Liver (tissue), 9 donors: ENCODE data around the gene PSG5. TPM values are rescaled to one million over a fixed set of nuclear protein-coding genes. Genes with fewer than 3 reads are reported as not detected.
"Not testable (repeated sequence)": the region's sequence is repeated elsewhere in the genome, so short reads cannot be mapped to it uniquely, and the experiment has no call there.

Experiments used
- DNase-seq: peaks from one replicate; pipeline ENCODE4 v3.0.0-alpha.2; 2017; ENCODE audit warnings: low spot score
- H3K27ac ChIP-seq, 2 donors: one replicate each; pipeline ENCODE4 v1.7.0; 2013; ENCODE audit warnings: inconsistent platforms in 2 of 2, low read length in 2 of 2, control low read depth in 1 of 2, low read depth in 1 of 2, mild to moderate bottlenecking in 1 of 2
- H3K27me3 ChIP-seq, 4 donors: one replicate each; pipeline versions ENCODE4 v1.6.1 to v1.7.0; 2013; ENCODE audit warnings: low read length in 3 of 4, inconsistent platforms in 1 of 4, mild to moderate bottlenecking in 1 of 4, moderate library complexity in 1 of 4; ENCODE audit not compliant: control insufficient read depth in 4 of 4, insufficient read depth in 4 of 4
- H3K36me3 ChIP-seq, 4 donors: one replicate each; pipeline versions ENCODE4 v1.6.1 to v1.7.0; 2013; ENCODE audit warnings: low read length in 3 of 4, mild to moderate bottlenecking in 3 of 4, low read depth in 1 of 4, moderate library complexity in 1 of 4; ENCODE audit not compliant: control insufficient read depth in 4 of 4, insufficient read depth in 3 of 4
- H3K4me1 ChIP-seq, 4 donors: one replicate each; pipeline versions ENCODE4 v1.6.1 to v1.7.0; 2013; ENCODE audit warnings: low read length in 3 of 4, mild to moderate bottlenecking in 3 of 4, moderate library complexity in 1 of 4; ENCODE audit not compliant: control insufficient read depth in 4 of 4, insufficient read depth in 4 of 4
- H3K4me3 ChIP-seq, 3 donors: one replicate each; pipeline versions ENCODE4 v1.6.1 to v1.7.0; 2013; ENCODE audit warnings: low read length in 3 of 3, control low read depth in 1 of 3, low read depth in 1 of 3, mild to moderate bottlenecking in 1 of 3
- H3K9ac ChIP-seq, 2 donors: one replicate each; pipeline ENCODE4 v1.7.0; 2013; ENCODE audit warnings: low read length in 2 of 2, mild to moderate bottlenecking in 2 of 2, moderate library complexity in 2 of 2, control low read depth in 1 of 2, low read depth in 1 of 2
- H3K9me3 ChIP-seq, 4 donors: one replicate each; pipeline versions ENCODE4 v1.6.1 to v1.7.0; 2013; ENCODE audit warnings: low read length in 3 of 4; ENCODE audit not compliant: control insufficient read depth in 4 of 4
- JUND ChIP-seq, 2 donors: IDR thresholded peaks; 2 replicates each; pipeline ENCODE4 v1.6.1; 2016; ENCODE audit warnings: antibody characterized with exemption in 2 of 2
- NR2F2 ChIP-seq: IDR thresholded peaks from 2 replicates; pipeline ENCODE4 v1.6.1; 2016; ENCODE audit warnings: antibody characterized with exemption
- RAD21 ChIP-seq, 2 donors: IDR thresholded peaks; 2 replicates each; pipeline ENCODE4 v1.6.1; 2016; ENCODE audit warnings: antibody characterized with exemption in 2 of 2, mild to moderate bottlenecking in 2 of 2
- WGBS: extraction: QIAGEN DNeasy Blood & Tissue Kit; methylation state at CpG from one replicate; pipeline ENCODE4 v1.1.7; 2013; 5-methylcytosine and 5-hydroxymethylcytosine counted together
- polyA plus RNA-seq, 2 donors: library from polyadenylated mRNA; stranded (reverse) in 1 of 2; unstranded in 1 of 2; fragments of 200-250 nt in 1 of 2; fragments of >200 nt in 1 of 2; fragmentation: Nextera tagmentation in 1 of 2; extraction: Ambion mirVana in 1 of 2; gene quantifications; one replicate each; pipeline versions ENCODE4 v1.2.1 to v1.2.3, GENCODE V29; 2013 to 2015
- total RNA-seq, 2 donors: library from RNA; depleted of rRNA; stranded (reverse); fragments of >200 nt; gene quantifications; one replicate each; pipeline ENCODE4 v1.2.3, GENCODE V29; 2014
- TF ChIP-seq, protein P1 (sequence below): fragments of 150-350 bp; IDR thresholded peaks from 2 replicates; pipeline ENCODE4 v1.5.1; 2017; ENCODE audit warnings: improper control_type of control experiment, low read depth, low read length; ENCODE audit not compliant: missing input control
- TF ChIP-seq, protein P2 (sequence below): IDR thresholded peaks from 2 replicates; pipeline ENCODE4 v1.6.1; 2016; ENCODE audit warnings: antibody characterized with exemption
- donor health status: healthy.
- donor health status: healthy.
- donor health status: healthy.
- donor health status: healthy.
- donor health status: healthy.

PSG5 gene
- total RNA-seq (not detected), polyA plus RNA-seq (not detected)

DNA sequence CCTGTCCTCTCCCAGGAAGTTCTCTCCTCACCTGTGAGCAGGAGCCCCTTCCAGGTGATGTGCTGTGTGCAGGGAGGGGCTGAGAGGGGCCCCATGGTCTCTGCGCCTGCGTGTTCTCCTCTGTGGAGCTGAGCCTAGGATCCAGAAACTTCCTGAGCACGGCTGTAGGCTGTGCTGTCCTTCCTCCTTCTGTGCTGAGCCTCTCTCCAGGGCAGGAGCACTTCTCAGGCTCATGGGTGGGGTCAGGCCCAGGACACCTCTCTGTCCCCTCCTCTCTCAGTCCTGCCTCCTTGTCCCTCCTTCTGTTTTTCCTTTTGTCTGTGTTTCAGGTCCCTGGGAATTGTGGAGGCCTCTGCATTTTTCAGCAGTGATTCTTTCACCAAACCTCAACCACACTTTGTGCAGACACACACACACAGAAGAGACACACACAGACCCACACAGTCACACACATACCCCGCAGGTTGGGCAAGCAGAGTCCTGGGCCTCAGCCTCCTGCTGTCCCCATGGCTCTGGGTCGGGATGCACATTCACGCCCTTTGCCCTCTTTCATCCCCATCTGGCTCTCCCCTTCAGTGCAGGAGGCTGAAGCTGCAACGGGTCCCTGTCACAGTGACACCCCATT, at the start of gene PSG5:
Gene PSG5 (minus strand): TSS at position 226 of the 625 bp plus-strand sequence. CDS start 131 bp downstream, at position 95.
- not testable (repeated sequence) for H3K27ac ChIP-seq, H3K9ac ChIP-seq, H3K36me3 ChIP-seq, H3K27me3 ChIP-seq, H3K4me3 ChIP-seq, DNase-seq, H3K4me1 ChIP-seq, H3K9me3 ChIP-seq
- 81% methylated on average over 7 of the region's 7 CpGs for WGBS

DNA sequence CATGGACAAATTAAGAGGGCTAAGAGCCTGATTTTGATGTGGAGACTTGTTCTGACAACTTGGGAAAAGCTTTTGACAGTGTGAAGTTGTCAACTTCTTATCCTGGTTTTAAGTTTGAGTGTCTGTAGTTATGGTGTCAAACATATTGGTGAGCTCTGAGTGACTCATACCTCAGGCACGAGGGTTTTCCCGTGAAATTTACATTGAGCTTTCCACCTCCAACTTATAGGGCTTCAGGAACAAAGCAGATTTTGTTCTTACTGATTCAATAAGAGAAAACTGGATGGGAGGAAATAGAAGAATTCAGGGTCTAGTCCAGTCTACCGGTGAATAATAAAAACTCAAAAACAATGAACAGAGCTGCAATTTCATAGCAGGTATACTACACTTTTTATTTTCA, 49.4 kb upstream of the PSG5 start:
- 73% methylated on average over 3 of the region's 3 CpGs for WGBS

DNA sequence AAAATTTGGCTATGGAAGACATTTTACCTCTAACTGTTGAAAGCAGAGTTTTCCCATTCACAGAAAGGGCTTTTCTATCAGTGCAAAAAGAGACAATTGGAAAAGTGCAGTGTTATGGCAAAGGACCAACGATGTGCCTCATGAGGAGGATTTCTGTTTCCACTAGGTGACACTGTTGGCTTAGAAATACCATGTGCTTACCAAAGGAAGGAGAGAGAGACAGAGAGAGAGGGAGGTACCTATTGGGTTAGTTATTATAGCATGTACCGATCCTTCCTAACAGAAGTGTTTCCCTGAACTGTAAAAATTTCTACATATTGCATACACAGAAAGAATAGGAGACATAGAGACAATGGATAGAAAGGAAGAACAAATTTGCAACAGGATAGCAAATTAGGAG, 43.0 kb upstream of the PSG5 start:
- Histone ChIP-seq H3K9me3 (peaks cover 8 to 24% (median 12%) of the 10 kb centered on the region in 4 donors), H3K9ac (no peak overlapping the region), H3K27me3 (no peaks in the 10 kb centered on the region), H3K4me1 (no peaks in the 10 kb centered on the region), H3K36me3 (no peaks in the 10 kb centered on the region), H3K4me3 (peak overlapping the region in 2 of 3 donors; percentile 22 to 23), H3K27ac (no peak overlapping the region)
- TF ChIP-seq JUND (IDR thresholded peaks at IDR 0.05) (no peak), NR2F2 (no peak), RAD21 (IDR thresholded peaks at IDR 0.05) (peak in 1 of 2 donors; percentile 46)
- TF ChIP-seq, protein P1, sequence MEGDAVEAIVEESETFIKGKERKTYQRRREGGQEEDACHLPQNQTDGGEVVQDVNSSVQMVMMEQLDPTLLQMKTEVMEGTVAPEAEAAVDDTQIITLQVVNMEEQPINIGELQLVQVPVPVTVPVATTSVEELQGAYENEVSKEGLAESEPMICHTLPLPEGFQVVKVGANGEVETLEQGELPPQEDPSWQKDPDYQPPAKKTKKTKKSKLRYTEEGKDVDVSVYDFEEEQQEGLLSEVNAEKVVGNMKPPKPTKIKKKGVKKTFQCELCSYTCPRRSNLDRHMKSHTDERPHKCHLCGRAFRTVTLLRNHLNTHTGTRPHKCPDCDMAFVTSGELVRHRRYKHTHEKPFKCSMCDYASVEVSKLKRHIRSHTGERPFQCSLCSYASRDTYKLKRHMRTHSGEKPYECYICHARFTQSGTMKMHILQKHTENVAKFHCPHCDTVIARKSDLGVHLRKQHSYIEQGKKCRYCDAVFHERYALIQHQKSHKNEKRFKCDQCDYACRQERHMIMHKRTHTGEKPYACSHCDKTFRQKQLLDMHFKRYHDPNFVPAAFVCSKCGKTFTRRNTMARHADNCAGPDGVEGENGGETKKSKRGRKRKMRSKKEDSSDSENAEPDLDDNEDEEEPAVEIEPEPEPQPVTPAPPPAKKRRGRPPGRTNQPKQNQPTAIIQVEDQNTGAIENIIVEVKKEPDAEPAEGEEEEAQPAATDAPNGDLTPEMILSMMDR = no peak
- TF ChIP-seq, protein P2, sequence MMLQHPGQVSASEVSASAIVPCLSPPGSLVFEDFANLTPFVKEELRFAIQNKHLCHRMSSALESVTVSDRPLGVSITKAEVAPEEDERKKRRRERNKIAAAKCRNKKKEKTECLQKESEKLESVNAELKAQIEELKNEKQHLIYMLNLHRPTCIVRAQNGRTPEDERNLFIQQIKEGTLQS = no peak
- 74% methylated on average over 2 of the region's 2 CpGs for WGBS
- no peak for DNase-seq

More for the DNA sequence above, 49.4 kb upstream of the PSG5 start:
- H3K27me3 ChIP-seq, H3K9me3 ChIP-seq, H3K9ac ChIP-seq, H3K36me3 ChIP-seq, H3K4me1 ChIP-seq, H3K27ac ChIP-seq, DNase-seq, H3K4me3 ChIP-seq: not testable (repeated sequence)

DNA sequence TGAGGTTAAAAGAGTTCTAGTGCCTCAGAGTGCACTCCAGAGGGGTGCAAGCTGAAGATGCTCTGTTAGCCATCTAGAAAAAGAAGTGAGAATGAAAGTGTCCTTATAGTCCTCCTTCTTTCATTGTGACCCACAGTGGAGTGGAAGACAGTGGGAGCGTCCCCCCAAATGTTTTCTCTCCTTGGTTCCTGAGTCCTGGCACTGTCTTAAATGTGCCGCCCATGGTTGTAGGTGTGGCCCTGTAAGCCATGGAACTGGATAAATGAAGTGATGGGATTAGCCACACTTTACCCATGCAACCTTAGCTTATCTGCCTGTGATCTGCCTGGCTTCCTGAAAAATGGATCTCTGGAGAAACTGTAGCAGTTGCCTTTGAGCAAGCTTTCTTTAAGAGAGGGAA, 42.4 kb upstream of the PSG5 start:
- H3K9me3 ChIP-seq = peaks cover 8 to 24% (median 12%) of the 10 kb centered on the region in 4 donors
- DNase-seq = peak; percentile 36
- 66% methylated on average over 2 of the region's 2 CpGs for WGBS

DNA sequence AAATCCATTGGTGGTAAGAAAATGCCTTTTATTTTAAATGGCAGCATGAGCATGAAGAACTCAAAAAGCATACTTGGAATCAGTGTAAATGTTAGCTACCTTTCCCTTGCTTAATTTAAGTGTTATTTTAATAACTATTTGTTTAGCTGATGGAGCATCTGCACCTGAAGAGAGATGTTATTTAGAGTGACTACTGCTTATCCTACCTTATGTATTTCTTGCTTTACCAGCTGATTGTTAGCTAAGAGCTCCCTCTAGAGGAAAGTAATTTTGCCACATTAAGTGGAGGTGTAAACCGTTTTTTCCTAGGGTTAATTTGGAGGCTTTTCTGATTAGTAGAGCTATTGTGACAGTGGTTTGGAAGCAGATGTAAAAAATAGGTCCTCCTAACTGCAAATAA, 40.6 kb upstream of the PSG5 start:
- H3K27ac ChIP-seq, H3K4me1 ChIP-seq, H3K36me3 ChIP-seq, H3K27me3 ChIP-seq, H3K9ac ChIP-seq, H3K4me3 ChIP-seq, DNase-seq: not testable (repeated sequence)
- 74% methylated on average over 1 of the region's 1 CpG for WGBS
- peaks cover 8 to 19% (median 12%) of the 10 kb centered on the region in 4 donors for H3K9me3 ChIP-seq

More for the DNA sequence above, 42.4 kb upstream of the PSG5 start:
- H3K27me3 ChIP-seq, H3K4me1 ChIP-seq, H3K36me3 ChIP-seq, H3K9ac ChIP-seq, H3K4me3 ChIP-seq, H3K27ac ChIP-seq: not testable (repeated sequence)
